CD4-positive, alpha-beta T cell (primary cell): ENCODE results near the gene KCMF1. TPM values are rescaled to one million over a fixed set of nuclear protein-coding genes. Genes with fewer than 3 reads are reported as not detected.

ENCODE experiments used
- ATAC-seq: fragments of 200-7000 bp; cut with Tn5 transposase; one replicate; pipeline ENCODE4 v1.10.0; 2022; ENCODE audit warnings: mild to moderate bottlenecking; ENCODE audit not compliant: poor library complexity
- CTCF ChIA-PET: fragments of 350-600 bp; sonication (Branson Sonifier 250); formaldehyde crosslinking; loops from one replicate; lab custom pipeline; 2021; ENCODE audit warnings: antibody characterized with exemption, inconsistent platforms; lab: Charles Lee
- POLR2A ChIA-PET: fragments of 350-600 bp; sonication (Branson Sonifier 250); formaldehyde crosslinking; loops from one replicate; lab custom pipeline; 2021; ENCODE audit warnings: antibody characterized with exemption, inconsistent platforms; lab: Charles Lee
- DNase-seq, 14 experiments: peaks; one replicate each; pipeline ENCODE4 v3.0.0-alpha.2; 2013 to 2020; ENCODE audit warnings: mixed read lengths in 2 of 14
- H3K27ac ChIP-seq, 2 donors: one replicate each; pipeline versions ENCODE4 v1.5.1 to v1.7.0; 2013; ENCODE audit warnings: low read length in 2 of 2, low read depth in 1 of 2, mild to moderate bottlenecking in 1 of 2
- H3K27me3 ChIP-seq, 2 experiments: 1 replicate in 1 of 2; 2 replicates in 1 of 2; pipeline versions ENCODE4 v1.6.1 to v1.7.0; 2013; ENCODE audit warnings: low read length in 2 of 2, control low read depth in 1 of 2, mild to moderate bottlenecking in 1 of 2, moderate library complexity in 1 of 2; ENCODE audit not compliant: insufficient read depth in 2 of 2, control insufficient read depth in 1 of 2
- H3K36me3 ChIP-seq: one replicate; pipeline ENCODE4 v1.6.1; 2013; ENCODE audit warnings: low read length, control low read depth; ENCODE audit not compliant: insufficient read depth
- H3K4me1 ChIP-seq: one replicate; pipeline ENCODE4 v1.6.1; 2013; ENCODE audit warnings: low read length, control low read depth; ENCODE audit not compliant: insufficient read depth
- H3K4me3 ChIP-seq: one replicate; pipeline ENCODE4 v1.5.1; 2013; ENCODE audit warnings: mild to moderate bottlenecking, low read length, moderate library complexity
- H3K9me3 ChIP-seq, 2 experiments: 1 replicate in 1 of 2; 2 replicates in 1 of 2; pipeline versions ENCODE4 v1.6.1 to v1.7.0; 2013; ENCODE audit warnings: low read length in 2 of 2, mild to moderate bottlenecking in 2 of 2, control low read depth in 1 of 2, moderate library complexity in 1 of 2; ENCODE audit not compliant: control insufficient read depth in 1 of 2, insufficient read depth in 1 of 2
- H3K27ac Mint-ChIP-seq: one replicate; pipeline ENCODE4 v1.8.0; 2020; ENCODE audit warnings: mixed read lengths
- H3K27me3 Mint-ChIP-seq: one replicate; pipeline ENCODE4 v1.8.0; 2021; ENCODE audit warnings: mixed read lengths
- H3K36me3 Mint-ChIP-seq: one replicate; pipeline ENCODE4 v1.8.0; 2021; ENCODE audit warnings: low read depth, mixed read lengths
- H3K4me1 Mint-ChIP-seq: one replicate; pipeline ENCODE4 v1.8.0; 2021; ENCODE audit warnings: low read depth, mixed read lengths
- H3K4me3 Mint-ChIP-seq: one replicate; pipeline ENCODE4 v1.8.0; 2020; ENCODE audit warnings: mild to moderate bottlenecking, mixed read lengths
- H3K9me3 Mint-ChIP-seq: one replicate; pipeline ENCODE4 v1.8.0; 2020; ENCODE audit warnings: mixed read lengths
- CTCF ChIP-seq: fragments of 200-600 bp; IDR thresholded peaks from one replicate; pipeline ENCODE4 v1.8.0; 2022; ENCODE audit warnings: antibody characterized with exemption, mild to moderate bottlenecking
- intact Hi-C, 2 experiments: fragments of 100-400 bp; cut with DNase I in 1 of 2; cut with micrococcal nuclease in 1 of 2; formaldehyde crosslinking; loops; one replicate each; pipeline versions ENCODE4 v1.15.1 to v1.9.0; 2023 to 2025; cut with DNase I, micrococcal nuclease
- total RNA-seq, 174 experiments: library from RNA in 2 of 174; stranded (reverse) in 2 of 174; gene quantifications; one replicate each; pipeline ENCODE4 v1.2.3 and lab custom pipeline; 2021 to 2026

KCMF1 gene
- total RNA-seq, 2 experiments from 2014 or later = 72.4 to 78.0 TPM

- Histone ChIP-seq H3K4me3 (no peak overlapping the region), H3K4me1 (peaks cover 5% of the 10 kb centered on the region), H3K27me3 (peaks cover 3 to 12% of the 10 kb centered on the region in 2 experiments), H3K36me3 (no peaks in the 10 kb centered on the region), H3K9me3 (no peaks in the 10 kb centered on the region), H3K27ac (no peak overlapping the region)
- H3K4me1 Mint-ChIP-seq = peaks cover 6% of the 10 kb centered on the region
- peaks cover 25% of the 10 kb centered on the region for H3K27me3 Mint-ChIP-seq
- CTCF ChIA-PET = no interaction called here
- no peak overlapping the region for H3K27ac Mint-ChIP-seq
- intact Hi-C loops = loop anchor here in 1 of 2 experiments (10.0 kb wide), 1 partner anchor 230 kb away; no protein-coding TSS in a partner anchor
- DNase-seq = no peak
- H3K4me3 Mint-ChIP-seq = no peak overlapping the region
- no peaks in the 10 kb centered on the region for H3K36me3 Mint-ChIP-seq
- no peak for ATAC-seq
- no peaks in the 10 kb centered on the region for H3K9me3 Mint-ChIP-seq
- TF ChIP-seq CTCF = no peak
- POLR2A ChIA-PET = no interaction called here
Observed at GRCh38 chr2:85064927-85065577, 94.1 kb downstream of the KCMF1 start.

GRCh38 chr2:85066006-85066740 lies 95.2 kb downstream of the KCMF1 start:
- POLR2A ChIA-PET = interaction anchor here (1.3 kb wide), 1 partner anchor 13 kb away, joined by 4 read pairs; no protein-coding TSS in a partner anchor
- intact Hi-C loops = loop anchor here (2.0 to 10.0 kb wide), 2 partner anchors 229 to 233 kb away; no protein-coding TSS in a partner anchor
- Histone ChIP-seq H3K36me3 (no peaks in the 10 kb centered on the region), H3K4me1 (peaks cover 5% of the 10 kb centered on the region), H3K27ac (no peak overlapping the region), H3K4me3 (no peak overlapping the region), H3K27me3 (peaks cover 3 to 12% of the 10 kb centered on the region in 2 experiments), H3K9me3 (no peaks in the 10 kb centered on the region)
- Mint-ChIP-seq H3K27ac (no peak overlapping the region), H3K36me3 (no peaks in the 10 kb centered on the region), H3K4me3 (no peak overlapping the region), H3K27me3 (peaks cover 25% of the 10 kb centered on the region), H3K9me3 (no peaks in the 10 kb centered on the region), H3K4me1 (peaks cover 6% of the 10 kb centered on the region)
- no peak for DNase-seq
- no peak for ATAC-seq
- CTCF ChIA-PET = interaction anchor here (1.1 kb wide), 1 partner anchor 231 kb away, joined by 3 read pairs; no protein-coding TSS in a partner anchor
- no peak for TF ChIP-seq CTCF

GRCh38 chr2:85066874-85067351 lies 96.0 kb downstream of the KCMF1 start:
- H3K36me3 Mint-ChIP-seq = no peaks in the 10 kb centered on the region
- Histone ChIP-seq H3K36me3 (no peaks in the 10 kb centered on the region), H3K27me3 (peaks cover 3 to 12% of the 10 kb centered on the region in 2 experiments), H3K4me1 (peaks cover 5% of the 10 kb centered on the region), H3K9me3 (no peaks in the 10 kb centered on the region), H3K27ac (no peak overlapping the region), H3K4me3 (no peak overlapping the region)
- H3K4me1 Mint-ChIP-seq = peaks cover 6% of the 10 kb centered on the region
- ChIA-PET POLR2A (interaction anchor here (1.3 kb wide), 1 partner anchor 14 kb away, joined by 4 read pairs; no protein-coding TSS in a partner anchor), CTCF (interaction anchor here (1.1 to 1.2 kb wide), 2 partner anchors 12 to 230 kb away, joined by 3 read pairs; no protein-coding TSS in a partner anchor)
- no peak for TF ChIP-seq CTCF
- intact Hi-C loops = loop anchor here (2.0 to 10.0 kb wide), 2 partner anchors 228 to 232 kb away; no protein-coding TSS in a partner anchor
- no peak overlapping the region for H3K27ac Mint-ChIP-seq
- no peak overlapping the region for H3K4me3 Mint-ChIP-seq
- H3K9me3 Mint-ChIP-seq = no peaks in the 10 kb centered on the region
- H3K27me3 Mint-ChIP-seq = peaks cover 25% of the 10 kb centered on the region
- ATAC-seq (no peak), DNase-seq (peak in 7 of 14 experiments; percentile 2 to 34 (median 22))
